Uterus (tissue), 4 donors: ENCODE data around the gene MPZL2. TPM values are rescaled to one million over a fixed set of nuclear protein-coding genes. Genes with fewer than 3 reads are reported as not detected.
A peak's percentile ranks its signal among the peaks of the same experiment; 100 is the strongest.

Experiments
- DNase-seq, 2 donors: peaks; one replicate each; pipeline ENCODE4 v3.0.0-alpha.2; 2019 to 2020
- H3K27ac ChIP-seq, 2 donors: fragments of 200-600 bp; sonication (generic); 1 replicate in 1 of 2; 2 replicates in 1 of 2; pipeline ENCODE4 v1.5.1; 2016 to 2018
- H3K27me3 ChIP-seq, 2 donors: fragments of 200-600 bp; sonication (generic); one replicate each; pipeline ENCODE4 v1.5.1; 2018 to 2019; ENCODE audit warnings: control low read depth in 1 of 2
- H3K36me3 ChIP-seq, 2 donors: fragments of 200-600 bp; sonication (generic); one replicate each; pipeline ENCODE4 v1.5.1; 2019; ENCODE audit warnings: control low read depth in 1 of 2
- H3K4me1 ChIP-seq, 2 donors: fragments of 200-600 bp; sonication (generic); one replicate each; pipeline ENCODE4 v1.5.1; 2018 to 2019; ENCODE audit warnings: control low read depth in 1 of 2
- H3K4me3 ChIP-seq, 2 donors: fragments of 200-600 bp; sonication (generic); 1 replicate in 1 of 2; 2 replicates in 1 of 2; pipeline ENCODE4 v1.5.1; 2018 to 2019; ENCODE audit warnings: mild to moderate bottlenecking in 1 of 2
- H3K9me3 ChIP-seq, 2 donors: fragments of 200-600 bp; sonication (generic); one replicate each; pipeline ENCODE4 v1.5.1; 2019; ENCODE audit warnings: control low read depth in 1 of 2
- POLR2A ChIP-seq, 2 donors: fragments of 450-650 bp; IDR thresholded peaks; one replicate each; pipeline ENCODE4 v1.6.1; 2016; ENCODE audit warnings: antibody characterized with exemption in 2 of 2, mild to moderate bottlenecking in 1 of 2, moderate library complexity in 1 of 2
- intact Hi-C: fragments of 100-400 bp; cut with DNase I; formaldehyde crosslinking; loops from one replicate; pipeline ENCODE4 v1.15.1; 2023; ENCODE audit warnings: low total_unique reads
- total RNA-seq, 4 donors: library from RNA; depleted of rRNA in 3 of 4; stranded (reverse); fragments of >200 nt in 3 of 4; gene quantifications; one replicate each; pipeline versions ENCODE4 v1.1.0 to v1.2.4, GENCODE V29; 2014 to 2023
- TF ChIP-seq, protein P1 (sequence below), 4 experiments: fragments of 200-600 bp in 2 of 4; fragments of 450-650 bp in 2 of 4; sonication (generic) in 2 of 4; IDR thresholded peaks; one replicate each; pipeline ENCODE4 v1.5.1; 2016 to 2019; ENCODE audit warnings: antibody characterized with exemption in 4 of 4, mild to moderate bottlenecking in 2 of 4, moderate library complexity in 1 of 4
- donor health status: DM: yes; HTN: yes; CAD: no.

Gene MPZL2
- total RNA-seq, result 100 to 1,000 TPM in 1 of 4 donors, 10 to 100 TPM in 3; 40.9 to 191 (median 73.9) TPM

GRCh38 chr11:118263695-118264568, at the start of gene MPZL2:
Gene MPZL2, minus strand, starts transcription at chr11:118264297. Its CDS starts 144 bp downstream, at chr11:118264153.
- Histone ChIP-seq H3K9me3 (no peaks in the 10 kb centered on the region), H3K27ac (peak within 1 kb of the TSS; percentile 48 to 51), H3K4me3 (peak within 1 kb of the TSS; percentile 13 to 18), H3K36me3 (no peaks in the 10 kb centered on the region), H3K27me3 (peaks cover 0 to 11% of the 10 kb centered on the region in 2 donors), H3K4me1 (no peaks in the 10 kb centered on the region)
- intact Hi-C loops, result no loop called here
- TF ChIP-seq, protein P1, sequence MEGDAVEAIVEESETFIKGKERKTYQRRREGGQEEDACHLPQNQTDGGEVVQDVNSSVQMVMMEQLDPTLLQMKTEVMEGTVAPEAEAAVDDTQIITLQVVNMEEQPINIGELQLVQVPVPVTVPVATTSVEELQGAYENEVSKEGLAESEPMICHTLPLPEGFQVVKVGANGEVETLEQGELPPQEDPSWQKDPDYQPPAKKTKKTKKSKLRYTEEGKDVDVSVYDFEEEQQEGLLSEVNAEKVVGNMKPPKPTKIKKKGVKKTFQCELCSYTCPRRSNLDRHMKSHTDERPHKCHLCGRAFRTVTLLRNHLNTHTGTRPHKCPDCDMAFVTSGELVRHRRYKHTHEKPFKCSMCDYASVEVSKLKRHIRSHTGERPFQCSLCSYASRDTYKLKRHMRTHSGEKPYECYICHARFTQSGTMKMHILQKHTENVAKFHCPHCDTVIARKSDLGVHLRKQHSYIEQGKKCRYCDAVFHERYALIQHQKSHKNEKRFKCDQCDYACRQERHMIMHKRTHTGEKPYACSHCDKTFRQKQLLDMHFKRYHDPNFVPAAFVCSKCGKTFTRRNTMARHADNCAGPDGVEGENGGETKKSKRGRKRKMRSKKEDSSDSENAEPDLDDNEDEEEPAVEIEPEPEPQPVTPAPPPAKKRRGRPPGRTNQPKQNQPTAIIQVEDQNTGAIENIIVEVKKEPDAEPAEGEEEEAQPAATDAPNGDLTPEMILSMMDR (IDR thresholded peaks at IDR 0.05), result no peak
- peak; percentile 22 to 44 for TF ChIP-seq POLR2A (IDR thresholded peaks at IDR 0.05)
- DNase-seq, result peak in 1 of 2 donors; percentile 31

GRCh38 chr11:118313242-118313641, 49.1 kb upstream of the MPZL2 start:
- no peak for DNase-seq
- Histone ChIP-seq H3K36me3 (no peaks in the 10 kb centered on the region), H3K4me3 (no peak overlapping the region), H3K27ac (no peak overlapping the region), H3K9me3 (no peaks in the 10 kb centered on the region), H3K27me3 (peaks cover 0 to 6% of the 10 kb centered on the region in 2 donors), H3K4me1 (no peaks in the 10 kb centered on the region)
- intact Hi-C loops, result no loop called here
- no peak for TF ChIP-seq POLR2A (IDR thresholded peaks at IDR 0.05)
- TF ChIP-seq, protein P1 (IDR thresholded peaks at IDR 0.05), result no peak

GRCh38 chr11:118312328-118312727, 48.2 kb upstream of the MPZL2 start:
- H3K27ac ChIP-seq, result no peak overlapping the region
- H3K4me3 ChIP-seq, result no peak overlapping the region
- TF ChIP-seq POLR2A (IDR thresholded peaks at IDR 0.05), result no peak
- TF ChIP-seq, protein P1 (IDR thresholded peaks at IDR 0.05), result no peak
- no peaks in the 10 kb centered on the region for H3K36me3 ChIP-seq
- no peaks in the 10 kb centered on the region for H3K9me3 ChIP-seq
- H3K4me1 ChIP-seq, result no peaks in the 10 kb centered on the region
- H3K27me3 ChIP-seq, result peaks cover 0 to 6% of the 10 kb centered on the region in 2 donors
- DNase-seq, result no peak
- intact Hi-C loops, result no loop called here

DNA sequence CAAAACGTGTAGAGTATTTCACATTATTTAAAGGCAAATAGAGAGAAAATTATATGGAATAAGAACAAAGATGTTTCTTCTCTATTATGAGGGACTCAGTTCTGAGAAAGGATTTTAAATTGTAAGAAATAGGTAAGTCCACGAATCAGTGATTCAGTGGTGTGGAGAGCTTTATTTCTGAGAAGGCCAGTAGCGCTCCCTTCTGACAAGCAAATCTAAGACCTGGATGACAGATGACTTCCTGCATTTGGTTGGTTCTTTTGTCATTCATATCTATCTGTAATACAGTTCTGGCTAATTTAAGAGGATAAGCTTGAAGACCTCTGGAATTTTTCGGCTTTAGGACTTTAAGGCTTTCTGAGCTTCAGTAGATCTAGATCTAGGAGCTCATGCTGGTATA, 47.4 kb upstream of the MPZL2 start:
- Histone ChIP-seq H3K9me3 (no peaks in the 10 kb centered on the region), H3K27me3 (peaks cover 0 to 6% of the 10 kb centered on the region in 2 donors), H3K4me1 (no peaks in the 10 kb centered on the region), H3K36me3 (no peaks in the 10 kb centered on the region), H3K4me3 (no peak overlapping the region), H3K27ac (no peak overlapping the region)
- DNase-seq, result no peak
- no peak for TF ChIP-seq POLR2A (IDR thresholded peaks at IDR 0.05)
- intact Hi-C loops, result no loop called here

DNA sequence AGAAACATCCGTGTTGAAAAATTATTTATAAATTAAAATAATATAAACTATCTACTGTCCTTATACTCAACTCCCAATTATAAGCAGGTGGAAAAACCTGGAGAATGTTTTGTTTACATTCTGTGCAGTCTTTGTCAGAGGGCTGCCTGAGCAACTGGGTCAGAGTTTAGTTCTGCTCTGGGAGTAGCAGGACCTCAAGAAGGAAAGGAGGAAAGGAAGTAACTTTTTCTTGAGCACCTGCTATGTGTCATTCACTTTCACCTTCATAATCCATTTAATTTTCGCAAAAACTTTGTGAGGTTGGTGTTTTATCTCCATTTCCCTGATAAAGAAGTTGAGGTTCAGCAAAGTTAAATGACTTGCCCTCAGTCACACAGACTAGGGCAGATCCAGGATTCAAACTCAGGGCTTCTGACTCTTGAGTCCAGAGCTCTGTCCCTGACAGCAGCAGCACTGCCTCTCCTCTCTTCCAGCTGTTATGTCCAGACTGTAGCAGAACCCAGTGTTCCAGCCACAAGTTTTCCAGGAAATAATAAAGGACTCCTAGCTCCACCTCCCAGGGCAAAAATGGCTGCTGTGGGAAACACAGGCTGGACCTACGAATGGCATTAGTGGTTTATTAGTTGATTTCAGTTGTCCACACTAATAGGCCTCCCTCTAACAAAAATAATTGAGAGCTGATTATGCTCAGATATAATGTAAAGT, 46.8 kb upstream of the MPZL2 start:
- no peaks in the 10 kb centered on the region for H3K36me3 ChIP-seq
- H3K27ac ChIP-seq, result no peak overlapping the region
- H3K27me3 ChIP-seq, result peaks cover 0 to 6% of the 10 kb centered on the region in 2 donors
- H3K9me3 ChIP-seq, result no peaks in the 10 kb centered on the region
- no peak overlapping the region for H3K4me3 ChIP-seq
- intact Hi-C loops, result no loop called here
- TF ChIP-seq, protein P1 (IDR thresholded peaks at IDR 0.05), result no peak
- no peak for TF ChIP-seq POLR2A (IDR thresholded peaks at IDR 0.05)
- no peaks in the 10 kb centered on the region for H3K4me1 ChIP-seq
- no peak for DNase-seq
